ENCODE results near the gene PIGL. TPM values are rescaled to one million over a fixed set of nuclear protein-coding genes. Genes with fewer than 3 reads are reported as not detected.

Gene PIGL
- total RNA-seq, 1 experiment from 2014 or later, result 16.0 TPM

GRCh38 chr17:16285646-16286008, 68.6 kb downstream of the PIGL start:
- CTCF ChIA-PET, result interaction anchor here (0.5 to 1.9 kb wide), 4 partner anchors 19 to 293 kb away, joined by 3 to 5 read pairs (median 4); no protein-coding TSS in a partner anchor
- TF ChIP-seq CTCF (IDR thresholded peaks at IDR 0.05; ENCODE audit: unreplicated experiment), result peak; percentile 44
- Mint-ChIP-seq H3K36me3 (ENCODE audit: insufficient read depth, unreplicated experiment) (peaks cover 15% of the 10 kb centered on the region), H3K27ac (ENCODE audit: unreplicated experiment) (peak overlapping the region; percentile 95), H3K4me3 (ENCODE audit: low read depth, unreplicated experiment) (peak overlapping the region; percentile 61), H3K27me3 (ENCODE audit: unreplicated experiment) (no peaks in the 10 kb centered on the region), H3K9me3 (ENCODE audit: low read depth, unreplicated experiment) (no peaks in the 10 kb centered on the region), H3K4me1 (ENCODE audit: low read depth, unreplicated experiment) (peaks cover 41% of the 10 kb centered on the region)
- no peak for DNase-seq
- intact Hi-C loops (cut with micrococcal nuclease; ENCODE audit: unreplicated experiment), result loop anchor here (5.0 kb wide), 1 partner anchor 67 kb away; the partner anchor contains the start of gene CENPV
- BruUV-seq (replicated peaks), result no TSS peak

- Mint-ChIP-seq H3K27ac (ENCODE audit: unreplicated experiment) (peak overlapping the region; percentile 95), H3K36me3 (ENCODE audit: insufficient read depth, unreplicated experiment) (peaks cover 15% of the 10 kb centered on the region), H3K4me3 (ENCODE audit: low read depth, unreplicated experiment) (peak overlapping the region; percentile 61), H3K9me3 (ENCODE audit: low read depth, unreplicated experiment) (no peaks in the 10 kb centered on the region), H3K27me3 (ENCODE audit: unreplicated experiment) (no peaks in the 10 kb centered on the region), H3K4me1 (ENCODE audit: low read depth, unreplicated experiment) (peaks cover 41% of the 10 kb centered on the region)
- intact Hi-C loops (cut with micrococcal nuclease; ENCODE audit: unreplicated experiment), result loop anchor here (5.0 kb wide), 1 partner anchor 66 kb away; the partner anchor contains the start of gene CENPV
- TSS peak; percentile 83 for BruUV-seq (replicated peaks)
- no peak for TF ChIP-seq CTCF (IDR thresholded peaks at IDR 0.05; ENCODE audit: unreplicated experiment)
- CTCF ChIA-PET, result interaction anchor here (0.5 to 1.9 kb wide), 7 partner anchors 13 to 327 kb away, joined by 3 to 15 read pairs (median 5); no protein-coding TSS in a partner anchor
- peak; percentile 74 for DNase-seq
Observed at GRCh38 chr17:16286009-16286946, 69.3 kb downstream of the PIGL start.

- Mint-ChIP-seq H3K9me3 (ENCODE audit: low read depth, unreplicated experiment) (no peaks in the 10 kb centered on the region), H3K4me3 (ENCODE audit: low read depth, unreplicated experiment) (peak overlapping the region; percentile 61), H3K27ac (ENCODE audit: unreplicated experiment) (peak overlapping the region; percentile 95), H3K27me3 (ENCODE audit: unreplicated experiment) (no peaks in the 10 kb centered on the region), H3K36me3 (ENCODE audit: insufficient read depth, unreplicated experiment) (peaks cover 15% of the 10 kb centered on the region), H3K4me1 (ENCODE audit: low read depth, unreplicated experiment) (peaks cover 41% of the 10 kb centered on the region)
- no TSS peak for BruUV-seq (replicated peaks)
- no peak for TF ChIP-seq CTCF (IDR thresholded peaks at IDR 0.05; ENCODE audit: unreplicated experiment)
- DNase-seq, result peak; percentile 17
- intact Hi-C loops (cut with micrococcal nuclease; ENCODE audit: unreplicated experiment), result loop anchor here (1.0 to 5.0 kb wide), 2 partner anchors 65 to 73 kb away; partner anchors contain the start of gene CENPV
- CTCF ChIA-PET, result interaction anchor here (0.6 to 1.9 kb wide), 2 partner anchors 18 to 33 kb away, joined by 5 to 15 read pairs; no protein-coding TSS in a partner anchor
Observed at GRCh38 chr17:16286947-16287562, 70.0 kb downstream of the PIGL start.

- no peak for TF ChIP-seq CTCF (IDR thresholded peaks at IDR 0.05; ENCODE audit: unreplicated experiment)
- DNase-seq, result peak; percentile 18
- Mint-ChIP-seq H3K9me3 (ENCODE audit: low read depth, unreplicated experiment) (no peaks in the 10 kb centered on the region), H3K27me3 (ENCODE audit: unreplicated experiment) (no peaks in the 10 kb centered on the region), H3K36me3 (ENCODE audit: insufficient read depth, unreplicated experiment) (peaks cover 15% of the 10 kb centered on the region), H3K27ac (ENCODE audit: unreplicated experiment) (peak overlapping the region; percentile 95), H3K4me1 (ENCODE audit: low read depth, unreplicated experiment) (peaks cover 41% of the 10 kb centered on the region), H3K4me3 (ENCODE audit: low read depth, unreplicated experiment) (peak overlapping the region; percentile 61)
- intact Hi-C loops (cut with micrococcal nuclease; ENCODE audit: unreplicated experiment), result loop anchor here (1.0 to 5.0 kb wide), 2 partner anchors 65 to 73 kb away; partner anchors contain the start of gene CENPV
- CTCF ChIA-PET, result no interaction called here
- BruUV-seq (replicated peaks), result no TSS peak
Observed at GRCh38 chr17:16287563-16288027, 70.6 kb downstream of the PIGL start.

Data from Calu3 (cell line).